Natural killer cell (primary cell): Measurements from ENCODE around the gene ZNF592. TPM values are rescaled to one million over a fixed set of nuclear protein-coding genes. Genes with fewer than 3 reads are reported as not detected.

ENCODE experiments used
- ATAC-seq, 3 donors: fragments of 150-1000 bp in 2 of 3; fragments of 200-7000 bp in 1 of 3; cut with Tn5 transposase; 1 replicate in 1 of 3; 2 replicates in 2 of 3; pipeline ENCODE4 v1.10.0; 2021; ENCODE audit warnings: mild to moderate bottlenecking in 2 of 3, moderate library complexity in 2 of 3
- DNase-seq, 2 donors: peaks; one replicate each; pipeline versions ENCODE4 v3.0.0 to v3.0.0-alpha.2; 2013 to 2021; ENCODE audit warnings: mixed read lengths in 1 of 2
- H3K27ac ChIP-seq: one replicate; pipeline ENCODE4 v1.5.1; 2013; ENCODE audit warnings: mild to moderate bottlenecking, low read length
- H3K27me3 ChIP-seq: one replicate; pipeline ENCODE4 v1.6.1; 2013; ENCODE audit warnings: low read length; ENCODE audit not compliant: control insufficient read depth, insufficient read depth
- H3K36me3 ChIP-seq: one replicate; pipeline ENCODE4 v1.6.1; 2013; ENCODE audit warnings: low read length; ENCODE audit not compliant: control insufficient read depth, insufficient read depth
- H3K4me1 ChIP-seq: one replicate; pipeline ENCODE4 v1.6.1; 2013; ENCODE audit warnings: low read length; ENCODE audit not compliant: control insufficient read depth, insufficient read depth
- H3K4me3 ChIP-seq: one replicate; pipeline ENCODE4 v1.5.1; 2013; ENCODE audit warnings: low read length
- H3K9me3 ChIP-seq: one replicate; pipeline ENCODE4 v1.6.1; 2013; ENCODE audit warnings: low read length; ENCODE audit not compliant: control insufficient read depth, insufficient read depth
- H3K27ac Mint-ChIP-seq, 2 donors: one replicate each; pipeline ENCODE4 v1.8.0; 2022; ENCODE audit warnings: mild to moderate bottlenecking in 2 of 2, mixed read lengths in 2 of 2, moderate library complexity in 1 of 2
- H3K27me3 Mint-ChIP-seq, 2 donors: one replicate each; pipeline ENCODE4 v1.8.0; 2022; ENCODE audit warnings: low read depth in 2 of 2, mixed read lengths in 2 of 2
- H3K36me3 Mint-ChIP-seq: one replicate; pipeline ENCODE4 v1.8.0; 2022; ENCODE audit warnings: mixed read lengths
- H3K4me1 Mint-ChIP-seq, 2 donors: one replicate each; pipeline ENCODE4 v1.8.0; 2022; ENCODE audit warnings: mixed read lengths in 2 of 2
- H3K4me3 Mint-ChIP-seq: one replicate; pipeline ENCODE4 v1.8.0; 2022; ENCODE audit warnings: mild to moderate bottlenecking, moderate library complexity, mixed read lengths
- H3K9me3 Mint-ChIP-seq, 2 donors: one replicate each; pipeline ENCODE4 v1.8.0; 2022; ENCODE audit warnings: mixed read lengths in 2 of 2
- WGBS: methylation state at CpG from one replicate; pipeline ENCODE4 v1.1.7; 2013; ENCODE audit warnings: missing lambda C conversion rate; ENCODE audit not compliant: insufficient coverage; 5-methylcytosine and 5-hydroxymethylcytosine counted together
- intact Hi-C: fragments of 100-400 bp; cut with micrococcal nuclease; formaldehyde crosslinking; loops from one replicate; pipeline ENCODE4 v1.14.2; 2022
- total RNA-seq, 4 donors: library from RNA; stranded (reverse); fragments of 120-200 nt in 1 of 4; gene quantifications; one replicate each; pipeline versions ENCODE4 v1.2.3 to v1.2.4, GENCODE V29; 2013 to 2022
- TF ChIP-seq, protein P1 (sequence below): fragments of 200-600 bp; IDR thresholded peaks from one replicate; pipeline ENCODE4 v1.8.0; 2022; ENCODE audit warnings: antibody characterized with exemption

The ZNF592 gene
- total RNA-seq, 3 donors from 2014 or later (not counting 1 experiment from before 2014, with no cell fraction given): 38.0 to 43.8 (median 39.1) TPM

DNA sequence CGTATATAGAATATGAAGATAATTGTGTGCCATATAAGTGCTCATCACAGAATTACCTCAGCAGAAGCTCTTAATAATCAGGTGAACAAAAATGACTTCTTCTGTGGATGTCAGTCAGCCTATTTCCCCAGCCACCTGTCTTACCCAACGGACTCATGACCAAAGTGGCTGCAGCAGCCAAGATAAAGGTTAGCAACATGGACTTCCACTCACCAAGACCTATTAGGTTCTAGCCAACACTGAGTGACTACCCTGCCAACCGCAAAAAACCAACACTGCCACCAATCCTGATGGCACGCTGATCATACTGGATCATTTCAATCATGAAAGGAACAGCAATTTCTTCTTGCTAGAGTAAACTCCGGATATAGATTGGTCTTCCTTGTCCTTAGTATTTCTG lies 44.6 kb upstream of the ZNF592 start:
- peaks cover 58 to 59% of the 10 kb centered on the region in 2 donors for H3K4me1 Mint-ChIP-seq
- Histone ChIP-seq H3K9me3 (no peaks in the 10 kb centered on the region), H3K36me3 (peaks cover 2% of the 10 kb centered on the region), H3K27me3 (no peaks in the 10 kb centered on the region), H3K4me3 (no peak overlapping the region), H3K27ac (no peak overlapping the region), H3K4me1 (peaks cover 3% of the 10 kb centered on the region)
- DNase-seq (no peak), ATAC-seq (no peak)
- H3K4me3 Mint-ChIP-seq: no peak overlapping the region
- intact Hi-C loops: no loop called here
- no peaks in the 10 kb centered on the region for H3K27me3 Mint-ChIP-seq
- peak overlapping the region; percentile 53 to 66 for H3K27ac Mint-ChIP-seq
- TF ChIP-seq, protein P1, sequence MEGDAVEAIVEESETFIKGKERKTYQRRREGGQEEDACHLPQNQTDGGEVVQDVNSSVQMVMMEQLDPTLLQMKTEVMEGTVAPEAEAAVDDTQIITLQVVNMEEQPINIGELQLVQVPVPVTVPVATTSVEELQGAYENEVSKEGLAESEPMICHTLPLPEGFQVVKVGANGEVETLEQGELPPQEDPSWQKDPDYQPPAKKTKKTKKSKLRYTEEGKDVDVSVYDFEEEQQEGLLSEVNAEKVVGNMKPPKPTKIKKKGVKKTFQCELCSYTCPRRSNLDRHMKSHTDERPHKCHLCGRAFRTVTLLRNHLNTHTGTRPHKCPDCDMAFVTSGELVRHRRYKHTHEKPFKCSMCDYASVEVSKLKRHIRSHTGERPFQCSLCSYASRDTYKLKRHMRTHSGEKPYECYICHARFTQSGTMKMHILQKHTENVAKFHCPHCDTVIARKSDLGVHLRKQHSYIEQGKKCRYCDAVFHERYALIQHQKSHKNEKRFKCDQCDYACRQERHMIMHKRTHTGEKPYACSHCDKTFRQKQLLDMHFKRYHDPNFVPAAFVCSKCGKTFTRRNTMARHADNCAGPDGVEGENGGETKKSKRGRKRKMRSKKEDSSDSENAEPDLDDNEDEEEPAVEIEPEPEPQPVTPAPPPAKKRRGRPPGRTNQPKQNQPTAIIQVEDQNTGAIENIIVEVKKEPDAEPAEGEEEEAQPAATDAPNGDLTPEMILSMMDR: no peak
- WGBS: over 99% methylated on average over 5 of the region's 5 CpGs
- H3K9me3 Mint-ChIP-seq: no peaks in the 10 kb centered on the region
- no peaks in the 10 kb centered on the region for H3K36me3 Mint-ChIP-seq

DNA sequence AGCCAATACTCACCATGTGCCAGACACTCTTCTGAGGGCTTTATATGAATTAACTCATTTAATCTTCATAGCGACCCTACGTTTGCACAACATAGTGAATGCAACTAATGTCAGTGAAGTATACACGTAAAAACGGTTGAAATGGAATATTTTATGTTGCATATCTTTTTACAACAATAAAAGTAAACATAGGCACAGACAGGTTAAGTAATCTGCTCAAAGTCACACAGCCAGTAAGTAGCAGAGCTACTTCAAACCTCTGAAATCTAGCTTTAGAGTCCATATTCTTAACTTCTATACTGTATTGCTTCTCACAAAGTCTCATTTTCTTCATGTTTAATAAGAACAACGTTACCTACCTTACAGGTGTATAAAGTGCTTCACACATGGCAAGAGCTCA lies 34.0 kb upstream of the ZNF592 start:
- no peaks in the 10 kb centered on the region for H3K9me3 ChIP-seq
- H3K4me3 ChIP-seq: no peak overlapping the region
- 79% methylated on average over 4 of the region's 5 CpGs for WGBS
- H3K27me3 ChIP-seq: no peaks in the 10 kb centered on the region
- Mint-ChIP-seq H3K9me3 (no peaks in the 10 kb centered on the region), H3K36me3 (no peaks in the 10 kb centered on the region), H3K27me3 (no peaks in the 10 kb centered on the region), H3K4me3 (peak overlapping the region; percentile 50), H3K27ac (peak overlapping the region; percentile 3 to 97), H3K4me1 (peaks cover 31 to 40% of the 10 kb centered on the region in 2 donors)
- peaks cover 10% of the 10 kb centered on the region for H3K4me1 ChIP-seq
- H3K27ac ChIP-seq: no peak overlapping the region
- DNase-seq (no peak), ATAC-seq (no peak)
- TF ChIP-seq, protein P1: no peak
- H3K36me3 ChIP-seq: peaks cover 8% of the 10 kb centered on the region
- intact Hi-C loops: no loop called here

DNA sequence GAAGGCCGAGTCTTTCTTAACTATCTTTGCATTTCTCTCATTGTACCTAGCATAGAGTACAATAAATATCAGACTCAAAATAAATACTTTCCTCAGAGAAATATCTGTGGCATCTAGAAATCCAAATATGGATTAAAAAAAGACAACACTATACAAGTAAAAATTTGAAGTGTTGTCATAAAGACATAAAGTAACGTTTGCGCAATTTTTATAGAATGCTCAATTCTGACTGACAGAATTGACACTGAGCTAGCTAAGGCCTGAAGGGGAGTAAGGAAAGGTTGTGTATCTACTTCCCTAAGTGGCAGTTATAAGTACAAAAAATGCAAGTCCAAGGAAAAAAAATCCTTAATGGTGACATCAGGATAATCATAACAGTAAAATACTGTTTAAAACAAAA lies 33.6 kb upstream of the ZNF592 start:
- WGBS: 74% methylated on average over 3 of the region's 3 CpGs
- ATAC-seq (no peak), DNase-seq (no peak)
- intact Hi-C loops: no loop called here
- Mint-ChIP-seq H3K4me3 (peak overlapping the region; percentile 96), H3K4me1 (peaks cover 31 to 40% of the 10 kb centered on the region in 2 donors), H3K27ac (peak overlapping the region; percentile 92 to 97), H3K36me3 (no peaks in the 10 kb centered on the region), H3K27me3 (no peaks in the 10 kb centered on the region), H3K9me3 (no peaks in the 10 kb centered on the region)
- Histone ChIP-seq H3K4me3 (peak overlapping the region; percentile 96), H3K9me3 (no peaks in the 10 kb centered on the region), H3K36me3 (peaks cover 8% of the 10 kb centered on the region), H3K4me1 (peaks cover 10% of the 10 kb centered on the region), H3K27me3 (no peaks in the 10 kb centered on the region), H3K27ac (no peak overlapping the region)
- TF ChIP-seq, protein P1: no peak

DNA sequence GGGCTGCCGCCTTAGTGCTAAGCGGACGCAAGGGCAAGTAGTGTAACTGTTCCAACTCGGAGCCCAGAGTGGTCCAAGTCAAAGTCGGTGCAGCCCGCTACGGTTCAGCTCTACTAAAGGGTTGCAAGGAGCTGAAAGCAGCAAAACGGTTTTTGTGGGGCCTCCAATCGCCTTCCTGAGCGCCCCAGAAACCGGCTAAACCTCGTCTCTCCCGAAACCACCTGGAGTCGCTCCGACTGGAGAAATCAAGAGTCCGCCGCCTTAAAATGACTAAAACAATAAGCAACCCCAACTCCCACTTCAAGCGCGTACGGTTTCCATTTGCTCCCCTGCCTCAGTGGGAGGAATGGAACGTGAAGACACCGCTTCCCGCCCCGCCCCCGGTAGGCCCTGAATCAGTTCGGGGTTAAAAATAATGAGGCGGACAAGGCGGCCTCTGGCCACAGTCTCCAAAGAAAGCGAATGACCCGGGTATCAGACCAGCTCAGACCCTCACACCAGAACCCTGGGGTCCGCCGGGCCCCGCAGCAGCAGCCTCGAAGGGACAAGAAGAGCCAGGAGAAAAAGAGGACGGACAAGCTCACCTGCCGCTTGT lies 32.9 kb upstream of the ZNF592 start:
- TF ChIP-seq, protein P1: no peak
- Histone ChIP-seq H3K36me3 (peaks cover 4% of the 10 kb centered on the region), H3K4me3 (peak overlapping the region; percentile 96), H3K27ac (peak overlapping the region; percentile 91), H3K27me3 (no peaks in the 10 kb centered on the region), H3K9me3 (no peaks in the 10 kb centered on the region), H3K4me1 (peaks cover 10% of the 10 kb centered on the region)
- H3K4me3 Mint-ChIP-seq: peak overlapping the region; percentile 96
- H3K36me3 Mint-ChIP-seq: no peaks in the 10 kb centered on the region
- WGBS: under 1% methylated on average over 36 of the region's 36 CpGs
- DNase-seq: peak; percentile 18 to 51
- intact Hi-C loops: loop anchor here (1.0 to 2.0 kb wide), 3 partner anchors 20 to 57 kb away; partner anchors contain the start of gene NMB
- H3K27ac Mint-ChIP-seq: peak overlapping the region; percentile 92 to 97
- H3K27me3 Mint-ChIP-seq: no peaks in the 10 kb centered on the region
- no peak for ATAC-seq
- no peaks in the 10 kb centered on the region for H3K9me3 Mint-ChIP-seq
- H3K4me1 Mint-ChIP-seq: peaks cover 31 to 40% of the 10 kb centered on the region in 2 donors
